ENCODE measurements around the gene MAP3K10.

GRCh38 chr19:40192758-40193586, 1.7 kb downstream of the MAP3K10 start:
- TF ChIP-seq BHLHE40 (IDR thresholded peaks at IDR 0.05; ENCODE audit: low read depth, low read length) (no peak), CTCF (conservative IDR thresholded peaks at IDR 0.05; ENCODE audit: low read depth, low read length) (no peak), CEBPB (IDR thresholded peaks at IDR 0.05; ENCODE audit: low read depth, low read length) (no peak)
